HG02798 (cell line): ENCODE data around the gene CLMN.

Source experiments
- ATAC-seq: cut with Tn5 transposase; IDR thresholded peaks from one replicate; pipeline ENCODE4 v1.9.1; 2021; ENCODE audit warnings: mild to moderate bottlenecking; ENCODE audit not compliant: unreplicated experiment, poor library complexity

CLMN gene

DNA sequence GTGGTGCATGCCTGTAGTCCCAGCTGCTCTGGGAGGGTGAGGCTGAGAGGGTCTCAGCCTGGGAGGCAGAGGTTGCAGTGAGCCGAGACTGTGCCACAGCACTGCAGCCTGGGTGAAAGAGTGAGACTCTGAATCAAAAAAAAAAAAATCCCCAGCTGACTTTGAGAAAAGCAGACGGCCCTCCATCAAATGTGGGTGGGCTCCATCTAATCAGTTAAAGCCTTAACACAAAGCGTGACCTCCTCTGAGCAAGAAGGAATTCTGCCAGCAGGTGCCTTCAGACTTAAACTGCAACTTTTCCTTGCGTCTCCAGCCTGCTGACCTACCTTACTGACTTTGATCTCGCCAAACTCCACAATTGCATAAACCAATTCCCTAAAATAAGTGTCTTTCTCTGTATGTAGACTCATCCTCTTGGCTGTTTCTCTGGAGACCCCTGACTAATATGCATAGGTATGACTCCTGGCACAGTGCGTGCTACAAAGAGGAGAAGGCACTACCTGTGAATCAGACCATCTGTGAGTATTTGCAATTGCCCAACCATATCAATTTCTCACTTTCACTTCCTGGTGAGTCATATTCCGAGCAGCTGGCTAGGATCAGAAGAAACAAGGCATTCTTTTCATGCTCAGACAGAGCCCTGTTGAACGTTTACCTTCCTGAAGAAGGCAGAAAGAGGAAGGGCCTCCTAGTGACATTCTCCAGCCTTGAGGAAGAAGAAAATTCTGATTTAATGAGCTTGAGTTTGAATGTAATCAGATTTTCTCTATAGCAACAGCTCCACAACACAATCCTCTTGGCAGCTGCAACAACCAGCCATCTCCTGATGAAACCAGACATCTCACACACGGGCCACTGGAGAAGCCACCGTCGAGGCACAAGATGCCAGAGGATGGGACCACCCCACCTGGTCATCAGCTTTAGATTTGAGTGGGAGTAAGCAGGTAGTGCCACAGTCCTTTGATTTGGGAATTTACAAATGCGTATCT lies 54.3 kb downstream of the CLMN start:
- ATAC-seq = peak; percentile 90

DNA sequence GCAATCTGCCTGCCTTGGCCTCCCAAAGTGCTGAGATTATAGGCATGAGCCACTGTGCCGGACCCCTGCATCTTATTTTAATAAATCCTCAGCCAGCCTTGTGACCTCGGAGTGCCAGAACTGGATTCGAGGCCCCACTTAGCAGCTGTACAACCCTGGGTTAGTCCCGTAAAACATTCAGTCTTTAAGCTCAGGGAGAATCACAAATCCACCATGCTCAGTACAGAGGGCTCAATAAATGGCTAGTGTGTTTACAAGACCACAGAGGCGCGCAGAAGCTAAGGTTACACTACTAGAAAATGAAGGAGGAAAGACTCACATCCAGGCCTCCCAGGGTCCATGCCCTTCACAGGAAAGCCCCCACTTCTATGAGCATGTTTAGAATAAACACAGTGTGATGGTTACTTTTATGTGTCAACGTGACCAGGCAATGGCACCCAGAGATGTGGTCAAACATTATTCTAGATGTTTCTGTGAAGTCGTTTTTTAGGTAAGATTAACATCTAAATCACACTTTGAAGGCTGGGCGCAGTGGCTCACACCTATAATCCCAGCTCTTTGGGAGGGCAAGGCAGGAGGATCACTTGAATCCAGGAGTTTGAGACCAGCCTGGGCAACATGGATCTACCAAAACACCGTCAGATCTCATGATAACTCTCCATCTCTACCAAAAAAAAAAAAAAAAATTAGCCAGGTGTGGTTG lies 55.3 kb downstream of the CLMN start:
- no peak for ATAC-seq

DNA sequence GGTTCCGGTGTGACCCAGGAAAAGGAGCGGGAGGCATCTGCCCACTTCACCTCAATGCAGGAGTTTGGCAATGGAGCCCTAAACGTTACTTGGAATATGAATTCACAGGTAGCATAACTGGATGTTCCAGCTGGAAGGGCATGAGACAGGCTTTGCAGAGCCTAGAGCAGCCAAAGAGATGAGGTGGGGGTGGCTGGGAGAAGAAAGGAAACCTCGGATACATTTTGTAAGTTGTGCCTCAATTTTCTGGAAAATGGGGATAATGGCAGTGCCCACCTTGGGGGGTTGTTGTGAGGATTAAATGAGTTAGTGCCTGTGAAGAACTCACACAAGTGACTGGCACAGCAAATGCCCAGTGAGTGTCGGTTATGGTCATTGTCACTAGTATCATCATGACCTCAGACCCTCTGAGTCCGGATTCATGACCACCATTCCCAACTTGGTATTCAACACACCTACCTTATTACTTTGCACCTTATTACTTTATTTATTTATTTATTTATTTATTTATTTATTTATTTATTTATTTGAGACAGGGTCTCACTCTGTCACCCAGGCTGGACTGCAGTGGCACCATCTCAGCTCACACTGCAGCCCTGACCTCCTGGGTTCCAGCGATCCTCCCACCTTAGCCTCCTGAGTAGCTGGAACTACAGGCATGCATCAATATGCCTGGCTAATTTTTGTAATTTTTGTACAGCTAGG lies 56.0 kb downstream of the CLMN start:
- no peak for ATAC-seq

DNA sequence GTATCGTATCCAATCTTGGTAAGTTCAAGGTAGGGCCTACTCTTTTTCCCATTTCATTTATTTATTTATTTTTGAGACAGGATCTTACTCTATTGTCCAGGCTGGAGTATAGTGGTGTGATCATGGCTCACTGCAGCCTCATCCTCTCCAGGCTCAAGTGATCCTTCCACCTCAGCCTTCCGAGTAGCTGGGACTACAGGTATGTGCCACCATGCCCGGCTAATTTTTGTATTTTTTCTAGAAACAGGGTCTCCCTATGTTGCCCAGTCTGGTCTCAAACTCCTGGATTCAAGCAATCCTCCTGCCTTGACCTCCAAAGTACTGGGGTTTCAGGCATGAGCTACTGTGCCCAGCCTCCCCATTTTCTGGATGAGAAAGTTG lies 57.2 kb downstream of the CLMN start:
- no peak for ATAC-seq

DNA sequence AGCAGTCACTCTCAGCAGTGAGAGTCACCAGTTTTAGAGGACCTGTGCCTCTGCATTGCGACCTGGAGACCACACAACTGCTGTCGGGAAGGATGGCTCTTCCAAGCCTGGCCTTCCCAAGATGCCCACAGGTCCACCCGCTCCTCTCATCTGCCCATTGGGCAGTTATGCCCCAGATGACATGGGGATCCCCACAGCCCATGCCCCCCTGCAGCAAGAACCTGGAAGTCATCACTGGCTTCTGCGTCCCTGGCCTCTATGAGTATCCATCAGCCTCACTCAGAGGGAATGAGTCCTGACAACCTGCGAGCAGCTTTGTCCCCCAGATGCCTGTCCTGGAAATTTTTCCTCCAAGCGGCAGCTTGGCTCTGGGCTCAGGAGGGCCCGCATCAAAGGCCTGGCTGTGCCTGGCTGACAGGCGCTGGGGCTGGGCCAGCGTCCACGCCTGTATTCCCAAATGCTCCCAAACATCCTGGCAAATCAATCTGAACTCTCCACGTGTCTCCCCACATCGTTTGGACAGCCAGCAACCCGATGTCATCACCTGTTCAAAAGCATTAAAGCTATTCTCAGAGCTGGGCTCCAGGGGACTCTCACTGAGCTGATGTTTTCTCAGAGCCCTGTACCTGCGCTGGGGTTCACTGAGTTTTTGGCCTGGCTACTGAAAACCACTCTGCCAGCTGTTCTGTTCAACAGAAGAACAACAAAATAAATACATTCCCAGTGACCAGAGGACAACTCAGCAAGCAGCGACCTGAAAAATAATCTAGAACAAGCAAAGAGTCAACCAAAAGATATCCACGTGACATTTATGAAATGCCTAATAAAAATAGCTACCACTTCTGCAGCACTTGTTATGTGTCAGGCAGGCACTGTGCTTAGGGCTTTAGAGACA lies 57.8 kb downstream of the CLMN start:
- no peak for ATAC-seq

DNA sequence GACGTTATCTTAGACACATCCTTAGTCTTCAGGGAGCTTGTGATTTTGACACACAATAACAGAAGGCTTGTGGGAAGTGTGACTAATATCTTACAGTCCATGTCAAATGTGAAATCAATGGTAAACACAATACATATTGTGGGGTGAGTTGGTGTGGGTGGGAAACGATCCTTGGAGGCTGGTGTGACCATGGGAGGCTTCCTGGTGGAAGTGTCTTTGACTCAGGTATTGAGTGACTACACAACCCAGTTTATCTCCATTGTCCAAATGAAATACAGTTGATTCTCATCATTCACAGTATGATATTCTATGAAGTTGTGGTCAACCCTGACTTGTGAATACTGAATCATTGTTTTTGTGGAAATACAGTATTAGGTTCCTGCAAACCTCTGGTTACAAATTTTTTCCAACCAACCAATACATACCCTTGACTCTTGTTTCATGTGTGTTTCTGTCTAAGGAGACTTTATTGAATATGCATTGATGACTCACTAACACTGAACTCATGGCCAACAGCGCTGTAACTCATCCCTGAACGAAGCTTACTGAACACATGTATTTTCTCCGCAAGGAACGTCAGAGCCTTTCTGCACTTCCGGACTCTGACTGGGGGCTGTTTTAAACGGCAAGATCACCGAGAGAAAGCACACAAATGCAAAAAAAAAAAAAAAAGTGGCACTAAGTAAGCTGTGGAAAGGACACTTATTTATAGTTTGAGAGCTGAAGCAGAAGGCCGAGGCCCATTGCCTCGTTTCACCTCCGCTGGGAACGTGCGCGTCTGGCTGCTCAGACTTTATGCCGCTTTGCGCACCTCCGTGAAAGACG lies 59.0 kb downstream of the CLMN start:
- ATAC-seq = no peak

DNA sequence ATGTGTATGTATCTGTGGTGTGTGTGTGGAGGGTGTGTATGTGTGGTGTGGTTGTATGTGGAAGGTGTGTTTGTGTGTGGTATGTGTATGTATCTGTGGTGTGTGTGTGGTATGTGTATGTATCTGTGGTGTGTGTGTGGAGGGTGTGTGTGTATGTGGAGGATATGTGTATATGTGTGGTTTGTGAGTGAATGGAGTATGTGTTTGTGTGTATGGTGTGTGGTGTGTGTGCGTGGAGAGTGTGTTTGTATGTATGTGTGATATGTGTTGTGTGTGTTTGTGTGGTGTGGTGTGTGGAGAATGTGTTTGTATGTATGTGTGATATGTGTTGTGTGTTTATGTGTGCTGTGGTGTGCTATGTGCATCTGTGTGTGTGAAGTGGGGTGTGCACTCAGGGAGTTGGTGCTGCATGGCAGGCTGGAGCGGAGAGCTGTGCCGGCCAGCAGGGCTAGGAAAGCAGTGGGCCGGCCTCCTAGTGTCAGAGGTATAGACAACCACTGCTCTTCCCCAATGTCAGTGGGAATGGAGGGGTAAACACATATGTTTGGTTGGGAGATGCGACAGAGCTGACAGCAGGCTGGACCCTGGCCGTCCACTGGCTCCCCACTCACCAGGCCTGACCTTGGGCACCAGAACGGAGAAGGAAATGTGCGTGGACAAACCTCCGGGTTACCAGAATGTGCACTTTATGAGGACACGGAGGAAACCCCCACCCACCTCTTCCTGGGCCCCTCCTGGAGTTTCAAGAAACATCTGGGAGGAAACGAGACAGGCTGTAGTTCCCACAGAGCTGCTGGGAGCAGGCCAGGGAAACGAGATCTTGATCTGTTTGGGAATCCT lies 60.7 kb downstream of the CLMN start:
- no peak for ATAC-seq

DNA sequence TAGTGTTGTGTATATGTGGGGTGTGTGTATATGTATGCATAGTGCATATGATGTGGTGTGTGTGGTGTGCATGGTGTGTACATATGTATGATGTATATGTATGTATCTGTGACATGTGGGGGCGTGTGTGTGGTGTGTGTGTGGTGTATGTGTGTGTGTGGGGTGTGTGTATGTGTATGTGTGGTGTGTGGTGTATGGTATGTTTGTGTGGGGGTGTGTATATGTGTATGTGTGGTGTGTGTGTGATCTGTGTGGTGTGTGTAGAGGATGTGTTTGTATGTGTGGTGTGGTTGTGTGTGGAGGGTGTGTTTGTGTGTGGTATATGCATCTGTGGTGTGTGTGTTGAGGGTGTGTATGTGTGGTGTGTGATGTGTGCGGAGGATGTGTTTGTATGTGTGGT lies 61.6 kb downstream of the CLMN start:
- ATAC-seq = no peak

DNA sequence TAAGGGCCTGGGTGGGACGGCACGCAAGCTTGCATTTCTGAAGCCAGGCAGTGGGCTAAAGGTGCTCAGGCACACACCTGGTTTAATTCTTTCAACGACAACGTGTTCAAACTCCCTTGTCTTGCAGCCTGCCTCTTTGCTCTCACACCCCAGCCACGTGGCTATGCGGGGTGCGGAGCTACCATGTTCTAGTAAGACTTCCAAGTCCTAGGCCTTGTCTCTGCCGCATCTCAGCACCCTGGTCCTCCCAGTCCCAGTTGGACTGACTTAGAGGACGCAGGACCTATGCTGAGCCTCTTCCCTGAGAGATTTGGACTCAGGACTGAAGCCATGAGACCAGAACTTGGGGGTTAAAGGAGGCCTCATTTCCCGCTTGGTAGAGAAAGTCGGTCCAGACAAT lies 62.2 kb downstream of the CLMN start:
- ATAC-seq = no peak

DNA sequence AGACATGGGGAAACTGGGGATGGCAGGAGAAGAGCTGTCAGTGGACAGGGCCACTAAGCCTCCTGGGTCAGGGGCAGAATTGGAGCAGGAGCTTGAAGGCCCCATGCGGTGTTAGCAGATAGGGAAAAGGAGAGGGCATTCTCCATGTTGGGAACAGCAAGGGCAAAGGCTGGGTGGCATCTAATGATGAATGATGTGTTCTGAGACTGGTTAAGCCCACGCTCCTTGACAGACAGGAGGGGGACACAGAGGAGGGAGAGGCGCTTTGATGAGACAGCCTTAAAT lies 63.0 kb downstream of the CLMN start:
- ATAC-seq = no peak

DNA sequence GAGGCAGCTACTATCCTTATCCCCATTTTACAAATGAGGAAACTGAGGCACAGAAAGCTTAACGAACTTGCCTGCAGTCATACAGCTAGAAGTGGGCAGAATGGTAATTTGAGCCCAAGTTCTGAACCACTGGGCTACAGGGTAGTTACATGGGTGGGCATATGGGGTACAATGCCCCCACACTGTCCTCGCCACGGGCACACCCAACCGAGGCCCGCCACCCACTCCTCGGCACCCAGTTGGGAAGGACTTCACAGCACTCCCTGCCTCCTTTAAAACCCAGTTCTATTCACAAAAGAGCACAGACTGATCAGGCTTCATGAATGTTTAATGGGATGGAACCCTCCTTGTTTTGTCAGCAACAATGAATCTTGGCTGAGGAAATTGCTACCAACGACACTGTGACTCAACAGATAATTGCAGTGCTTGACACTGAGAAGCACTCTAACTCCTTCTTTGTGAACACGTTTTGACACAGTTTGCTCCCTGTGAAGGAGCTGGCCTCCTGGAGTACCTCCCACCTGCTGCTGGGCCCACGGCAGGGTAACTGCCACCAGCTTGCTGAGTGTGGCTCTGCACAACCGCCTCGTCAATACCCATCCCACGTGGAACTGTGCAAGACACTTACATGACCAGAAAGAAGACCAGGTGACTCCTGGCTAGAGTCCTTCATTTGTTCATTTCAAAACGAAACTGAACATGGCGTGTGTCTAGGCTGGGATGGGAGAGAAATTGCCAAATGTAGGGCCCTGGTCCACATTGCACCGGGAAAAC lies 63.5 kb downstream of the CLMN start:
- no peak for ATAC-seq

DNA sequence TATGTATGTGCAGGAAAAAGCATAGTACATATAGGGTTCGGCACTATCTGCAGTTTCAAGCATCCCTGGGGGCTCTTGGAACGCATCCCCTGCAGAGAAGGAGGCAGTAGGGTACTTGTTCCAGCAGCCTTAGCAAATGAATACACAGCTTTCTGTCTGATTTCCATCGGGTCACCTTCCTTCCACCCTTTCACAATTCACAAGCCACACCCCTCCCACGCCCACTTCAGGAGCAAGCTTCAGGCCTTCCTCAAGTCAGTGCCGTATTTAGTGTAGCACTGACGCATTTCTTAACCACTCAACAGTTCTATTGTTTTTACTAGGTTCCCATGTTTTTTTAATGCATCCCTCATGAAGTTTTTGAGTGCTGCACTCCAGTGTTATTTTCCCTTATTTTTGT lies 64.2 kb downstream of the CLMN start:
- ATAC-seq = peak; percentile 49

DNA sequence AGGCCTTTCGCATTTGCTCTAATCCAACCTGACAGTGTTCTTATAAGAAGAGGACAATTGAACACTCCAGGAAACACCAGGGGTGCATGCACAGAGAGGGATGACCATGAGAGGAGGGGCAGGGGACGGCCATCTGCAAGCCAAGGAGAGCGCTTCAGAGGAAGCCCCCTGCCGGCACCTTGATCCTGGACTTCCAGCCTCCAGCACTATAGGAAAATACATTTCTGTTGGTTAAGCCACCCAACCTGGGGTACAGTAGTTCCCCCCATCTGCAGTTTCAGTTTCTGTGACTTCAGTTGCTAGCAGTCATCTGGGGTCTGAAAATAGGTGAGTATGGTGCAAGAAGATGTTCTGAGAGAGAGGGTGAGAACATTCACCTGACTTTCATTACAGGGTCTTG lies 64.7 kb downstream of the CLMN start:
- ATAC-seq = peak; percentile 55

DNA sequence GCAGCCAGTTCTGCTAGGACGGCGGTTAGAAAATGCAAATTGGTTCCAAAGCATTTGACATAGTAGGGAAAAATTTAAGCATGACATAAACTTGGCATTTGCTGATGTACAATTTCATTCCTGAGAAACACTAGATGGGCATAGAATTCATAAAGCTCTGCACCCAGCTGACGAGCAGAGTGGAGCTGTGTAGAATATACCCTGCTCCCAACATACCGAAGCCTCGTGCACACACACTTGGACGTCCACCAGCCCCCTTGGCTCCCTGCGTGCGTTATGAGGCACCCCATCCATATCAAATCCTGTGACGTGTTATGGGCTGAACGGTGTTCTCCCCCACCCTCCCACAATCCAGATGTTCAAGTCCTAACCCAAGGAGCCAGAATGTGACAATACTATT lies 65.4 kb downstream of the CLMN start:
- ATAC-seq = no peak

DNA sequence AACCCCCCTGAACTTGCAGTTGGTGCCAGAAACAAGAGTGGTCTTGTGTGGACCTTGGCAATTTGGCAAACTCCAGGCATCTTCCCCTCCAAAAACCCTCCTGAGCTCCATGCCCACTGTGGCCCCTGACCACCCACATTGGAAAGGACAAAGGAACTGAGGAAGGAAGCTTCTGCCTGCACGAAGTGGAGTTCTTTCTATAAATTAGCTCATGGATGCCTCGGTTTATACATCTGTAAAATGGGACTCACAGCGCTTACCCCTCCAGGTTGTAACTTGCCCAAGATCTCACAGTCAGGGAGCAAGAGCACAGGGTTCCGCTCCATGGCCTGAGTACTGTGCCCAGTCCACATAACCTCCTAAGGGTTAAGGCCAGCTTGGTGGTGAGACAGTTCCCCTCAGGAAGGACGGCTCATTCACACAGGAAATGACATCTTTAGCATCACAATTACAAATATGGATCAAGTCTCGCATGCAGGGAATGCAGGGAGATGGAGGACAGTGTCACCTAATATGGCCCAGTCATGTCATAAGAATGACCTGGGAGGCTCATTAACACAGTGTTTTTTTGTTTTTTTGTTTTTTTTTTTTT lies 66.6 kb downstream of the CLMN start:
- no peak for ATAC-seq

DNA sequence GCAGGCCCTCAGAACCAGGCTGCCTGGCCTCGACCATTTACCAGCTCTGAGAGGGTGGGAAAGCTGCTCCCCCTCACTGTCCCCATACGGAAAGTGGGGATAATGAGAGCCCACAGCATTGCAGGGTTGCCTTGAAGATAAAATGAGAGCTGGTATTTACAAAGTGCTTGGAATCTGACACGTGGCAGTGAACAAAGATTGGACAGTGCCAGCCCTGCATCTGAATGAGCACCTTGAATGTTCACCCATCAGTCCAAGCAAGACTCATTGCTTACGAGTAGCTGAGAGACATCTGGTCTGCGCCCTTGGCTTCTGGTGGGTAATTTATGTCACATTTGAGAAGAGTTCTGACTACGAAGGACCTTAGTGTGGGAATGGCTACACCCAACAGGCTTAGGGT lies 67.5 kb downstream of the CLMN start:
- ATAC-seq = no peak

DNA sequence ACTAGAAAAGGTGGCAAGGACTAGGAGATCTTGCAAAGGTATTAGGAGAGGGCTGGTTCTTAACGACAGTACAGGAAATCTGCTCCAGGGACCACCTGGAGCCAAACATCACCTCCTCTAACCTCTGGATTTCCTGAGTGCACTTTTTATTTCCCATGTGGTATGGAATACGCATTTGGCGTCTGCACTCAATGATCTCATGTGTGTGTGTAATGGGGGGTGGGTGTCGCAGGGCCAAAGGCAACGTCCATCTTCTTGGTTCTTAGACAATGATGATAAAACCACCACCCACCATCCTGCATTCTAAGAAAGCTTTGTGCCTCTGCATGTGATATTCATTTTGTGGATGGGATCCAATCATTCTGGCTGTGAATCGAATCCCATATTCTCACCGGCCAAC lies 68.8 kb downstream of the CLMN start:
- no peak for ATAC-seq
